Ammon's horn (tissue), 1 donor: ENCODE results near the gene CD55.

Experiments
- DNase-seq: peaks from one replicate; pipeline ENCODE4 v3.0.0-alpha.2; 2016; ENCODE audit warnings: low spot score

CD55 gene

GRCh38 chr1:207330011-207330710 is 8.7 kb downstream of the CD55 start:
- DNase-seq: no peak

GRCh38 chr1:207331354-207332313 is 10.2 kb downstream of the CD55 start:
- DNase-seq: no peak

DNA sequence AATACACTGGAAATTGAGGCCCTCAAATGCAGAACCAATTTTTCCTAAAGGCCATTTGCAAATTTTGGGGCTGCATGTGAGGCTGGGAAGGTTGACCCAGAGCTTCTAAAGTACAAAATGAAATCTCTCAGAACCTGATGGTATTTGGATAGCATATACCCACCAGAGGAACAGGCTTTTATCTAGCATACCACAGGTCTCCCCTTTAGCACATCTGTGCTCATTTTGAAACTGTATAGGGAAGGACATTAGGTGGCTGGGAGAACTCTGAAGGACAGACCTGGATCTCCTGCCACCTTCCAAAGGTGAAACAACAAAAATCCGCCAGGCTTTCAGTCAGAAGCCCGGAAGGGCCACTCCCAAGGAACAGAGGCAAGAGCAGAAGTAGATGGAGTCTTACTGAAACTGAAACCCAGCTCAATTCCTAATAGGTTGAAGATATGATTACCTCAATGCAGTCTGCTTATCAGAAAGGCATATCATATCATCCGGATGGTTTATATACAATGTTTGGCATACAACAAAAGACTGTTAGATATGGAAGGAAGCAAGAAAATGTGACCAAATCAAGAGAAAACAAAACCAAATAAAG is 11.6 kb downstream of the CD55 start:
- no peak for DNase-seq

GRCh38 chr1:207333620-207334019 is 12.1 kb downstream of the CD55 start:
- no peak for DNase-seq

- no peak for DNase-seq
Observed at GRCh38 chr1:207334337-207334736, 12.9 kb downstream of the CD55 start.

DNA sequence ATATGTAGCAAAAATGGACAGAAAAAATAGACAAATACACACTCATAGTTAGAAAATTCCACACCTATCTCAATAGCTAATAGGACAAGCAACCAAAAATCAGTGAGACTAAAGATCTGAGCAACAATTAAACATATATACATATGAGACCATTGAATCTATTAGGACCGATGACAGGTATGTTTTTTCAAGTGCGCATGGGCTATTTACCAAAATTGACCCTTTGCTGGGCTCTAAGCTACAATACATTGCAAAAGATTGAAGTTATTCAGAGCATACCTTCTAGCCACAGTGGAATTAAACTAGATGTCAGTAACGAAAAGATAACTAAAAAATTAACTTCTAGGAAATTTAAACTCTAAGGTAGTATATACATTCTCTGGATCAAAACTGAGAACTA is 13.7 kb downstream of the CD55 start:
- no peak for DNase-seq

- DNase-seq: no peak
Observed at GRCh38 chr1:207335695-207336363, 14.4 kb downstream of the CD55 start.

- no peak for DNase-seq
Observed at GRCh38 chr1:207336559-207337467, 15.3 kb downstream of the CD55 start.

DNA sequence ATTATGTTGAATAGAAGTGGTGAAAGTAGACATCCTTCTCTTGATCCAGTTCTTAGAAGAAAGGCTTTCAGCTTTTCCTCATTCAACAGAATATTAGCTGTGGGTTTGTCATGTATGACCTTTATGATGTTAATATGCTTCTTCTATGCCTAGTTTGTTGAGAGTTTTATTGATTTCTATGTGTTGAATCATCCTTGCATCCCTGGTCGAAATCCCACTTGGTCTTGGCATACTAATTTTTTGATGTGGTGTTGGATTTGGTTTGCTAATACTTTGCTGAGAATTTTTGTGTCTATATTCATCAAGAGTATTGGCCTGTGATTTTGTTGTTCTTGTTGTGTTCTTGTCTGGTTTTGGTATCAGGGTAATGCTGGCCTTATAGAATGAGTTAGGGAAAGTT is 20.9 kb downstream of the CD55 start:
- no peak for DNase-seq

GRCh38 chr1:207343675-207344074 is 22.2 kb downstream of the CD55 start:
- DNase-seq: no peak

- no peak for DNase-seq
Observed at GRCh38 chr1:207344221-207344620, 22.7 kb downstream of the CD55 start.

GRCh38 chr1:207345644-207346477 is 24.4 kb downstream of the CD55 start:
- DNase-seq: no peak

DNA sequence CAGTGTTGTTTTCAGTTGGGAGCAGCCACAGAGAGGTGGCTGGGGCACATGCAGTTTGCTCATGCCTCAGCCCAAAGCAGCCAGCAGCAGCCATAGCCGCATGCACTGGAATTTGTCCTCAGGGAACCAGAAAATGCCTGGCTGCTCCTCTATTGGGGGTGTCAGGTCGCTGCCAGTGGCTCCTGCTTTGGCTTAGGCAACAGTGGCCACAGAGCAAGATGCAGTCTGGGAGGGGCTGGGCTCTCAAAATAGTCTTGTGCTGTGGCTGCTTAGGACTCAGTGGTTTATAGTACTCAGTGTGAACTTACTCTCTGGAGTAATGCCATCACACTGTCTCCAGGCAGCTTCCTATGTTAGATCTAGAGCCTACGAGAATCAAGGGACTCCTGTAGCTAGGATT is 25.0 kb downstream of the CD55 start:
- no peak for DNase-seq

DNA sequence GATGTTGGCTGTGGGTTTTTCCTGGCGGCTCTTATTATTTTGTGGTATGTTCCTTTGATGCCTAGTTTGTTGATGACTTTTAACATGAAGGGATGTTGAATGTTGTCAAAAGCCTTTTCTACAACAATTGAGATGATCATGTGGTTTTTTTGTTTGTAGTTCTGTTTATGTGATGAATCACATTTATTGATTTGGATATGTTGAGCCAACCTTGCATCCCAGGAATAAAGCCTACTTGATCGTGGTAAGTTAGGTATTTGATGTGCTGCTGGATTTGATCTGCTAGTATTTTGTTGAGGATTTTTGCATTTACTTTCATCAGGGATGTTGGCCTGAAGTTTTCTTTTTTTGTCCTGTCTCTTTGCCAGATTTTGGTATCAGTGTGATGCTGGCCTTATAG is 28.5 kb downstream of the CD55 start:
- DNase-seq: no peak

DNA sequence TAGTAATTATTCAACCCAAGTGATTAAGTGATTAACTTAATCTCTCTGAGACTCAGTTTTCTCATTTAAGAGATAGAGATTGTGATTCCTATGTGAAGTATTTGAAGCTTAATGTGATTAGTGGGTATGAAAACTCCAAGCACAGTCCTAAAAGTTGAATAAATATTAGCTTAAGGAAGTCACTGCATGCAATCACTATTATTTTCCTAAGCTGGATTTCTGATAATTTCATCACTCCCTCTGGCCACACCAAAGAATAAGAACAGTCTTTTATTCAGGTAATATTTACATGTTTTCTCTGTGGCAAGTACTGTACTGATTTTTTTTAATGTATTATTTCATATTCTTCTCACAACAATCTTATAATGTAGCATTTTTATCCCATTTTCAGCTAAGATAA is 31.1 kb downstream of the CD55 start:
- DNase-seq: no peak

GRCh38 chr1:207355060-207355459 is 33.6 kb downstream of the CD55 start:
- DNase-seq: no peak

DNA sequence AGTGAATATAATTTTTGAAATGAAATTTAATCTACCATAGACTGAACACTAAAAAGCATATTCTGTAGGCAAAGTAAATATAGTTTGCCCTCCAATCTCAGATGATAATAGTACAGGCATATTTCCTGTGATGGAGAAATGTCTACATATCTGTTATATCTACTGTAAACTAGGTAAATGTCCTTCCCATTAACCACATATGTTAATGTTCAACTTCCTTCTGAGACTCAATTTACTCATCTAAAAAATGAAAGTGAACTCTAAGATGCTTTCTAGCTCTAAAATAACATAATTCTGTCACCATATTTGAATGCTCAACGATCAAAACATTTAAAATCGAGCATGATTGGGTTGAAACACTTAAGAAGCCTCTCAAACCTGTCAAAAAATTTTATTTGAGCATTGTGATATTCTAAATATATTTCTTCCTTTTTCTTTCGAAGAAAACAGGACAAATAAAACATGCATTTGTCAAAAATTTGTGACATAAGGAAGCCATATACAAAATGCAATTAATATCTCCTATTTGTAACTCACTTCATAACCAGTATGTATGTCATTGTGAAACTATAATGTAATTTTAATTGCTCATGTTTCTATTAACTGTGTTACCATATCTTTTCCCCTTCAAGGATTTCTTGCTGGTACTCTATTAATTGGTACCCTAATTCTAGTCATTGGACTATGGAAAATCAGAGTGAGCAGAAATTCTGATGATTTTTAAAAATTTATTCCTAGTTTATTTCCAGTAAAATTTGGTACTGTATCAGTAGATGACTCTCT is 34.2 kb downstream of the CD55 start:
- no peak for DNase-seq

DNA sequence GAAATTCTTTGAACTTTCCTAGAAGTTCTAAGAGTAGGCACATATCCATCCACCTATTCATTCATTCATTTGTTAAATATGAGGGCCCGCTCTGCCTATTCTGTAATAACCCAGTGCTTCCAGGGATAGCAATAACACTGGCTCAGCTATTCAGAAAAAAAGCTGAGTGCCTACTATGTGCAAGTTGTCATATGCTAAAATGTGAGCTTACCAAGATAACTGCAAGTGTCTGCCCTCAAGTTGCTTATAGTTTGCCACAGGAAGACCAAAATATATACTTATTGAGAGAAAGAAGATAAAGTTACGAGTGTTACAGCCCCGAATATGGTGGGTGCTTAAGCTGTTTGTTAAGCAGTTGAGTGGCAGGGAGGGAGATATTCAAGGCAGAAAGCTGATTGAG is 39.6 kb downstream of the CD55 start:
- no peak for DNase-seq

- no peak for DNase-seq
Observed at GRCh38 chr1:207361889-207362288, 40.4 kb downstream of the CD55 start.
